ENCODE data around the gene HRH1.

GRCh38 chr3:11128682-11129632 is 25.3 kb upstream of the HRH1 start:
- no peak for TF ChIP-seq POLR2A (IDR thresholded peaks at IDR 0.05; ENCODE audit: low read length)
- no peak for TF ChIP-seq GATA1 (IDR thresholded peaks at IDR 0.05; ENCODE audit: low read depth, low read length)

All from erythroblast (primary cell).